ENCODE measurements around the gene WT1. TPM values are rescaled to one million over a fixed set of nuclear protein-coding genes. Genes with fewer than 3 reads are reported as not detected.

Gene WT1
- total RNA-seq, 6 experiments from 2014 or later, result not detected

- no peak for DNase-seq
- TF ChIP-seq CTCF (IDR thresholded peaks at IDR 0.05), result no peak
- H3K4me1 Mint-ChIP-seq (ENCODE audit: low read depth), result peaks cover 15% of the 10 kb centered on the region
- no peak overlapping the region for H3K27ac Mint-ChIP-seq
- H3K27me3 Mint-ChIP-seq (ENCODE audit: insufficient read depth), result peaks cover 16% of the 10 kb centered on the region
- H3K9me3 Mint-ChIP-seq, result no peaks in the 10 kb centered on the region
- no peaks in the 10 kb centered on the region for H3K36me3 Mint-ChIP-seq (ENCODE audit: low read depth)
- H3K4me3 Mint-ChIP-seq, result no peak overlapping the region
These were observed 43.9 kb downstream of the WT1 start for GRCh38 chr11:32391479-32391878.

DNA sequence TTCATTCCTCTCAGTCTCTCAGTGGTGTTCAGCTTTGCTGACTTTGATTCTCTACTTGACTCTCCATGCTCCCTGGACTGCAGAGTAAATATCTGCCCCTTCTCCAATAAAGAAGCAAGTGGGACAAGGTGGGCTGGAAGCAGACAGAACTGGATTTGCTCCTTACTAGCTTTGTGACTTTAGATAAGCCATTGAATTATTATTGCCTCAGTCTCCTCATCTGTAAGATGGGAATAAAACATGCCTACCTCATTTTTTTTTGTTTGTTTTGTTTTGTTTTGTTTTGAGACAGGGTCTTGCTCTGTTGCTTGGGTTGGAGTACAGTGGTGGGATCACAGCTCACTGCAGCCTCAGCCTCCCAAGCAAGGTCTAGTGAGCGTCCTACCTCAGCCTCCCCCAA, 44.6 kb downstream of the WT1 start:
- DNase-seq, result no peak
- peaks cover 20% of the 10 kb centered on the region for H3K4me1 Mint-ChIP-seq (ENCODE audit: low read depth)
- H3K9me3 Mint-ChIP-seq, result no peaks in the 10 kb centered on the region
- no peak overlapping the region for H3K27ac Mint-ChIP-seq
- TF ChIP-seq CTCF (IDR thresholded peaks at IDR 0.05), result no peak
- H3K27me3 Mint-ChIP-seq (ENCODE audit: insufficient read depth), result peaks cover 19% of the 10 kb centered on the region
- no peak overlapping the region for H3K4me3 Mint-ChIP-seq
- H3K36me3 Mint-ChIP-seq (ENCODE audit: low read depth), result no peaks in the 10 kb centered on the region

DNA sequence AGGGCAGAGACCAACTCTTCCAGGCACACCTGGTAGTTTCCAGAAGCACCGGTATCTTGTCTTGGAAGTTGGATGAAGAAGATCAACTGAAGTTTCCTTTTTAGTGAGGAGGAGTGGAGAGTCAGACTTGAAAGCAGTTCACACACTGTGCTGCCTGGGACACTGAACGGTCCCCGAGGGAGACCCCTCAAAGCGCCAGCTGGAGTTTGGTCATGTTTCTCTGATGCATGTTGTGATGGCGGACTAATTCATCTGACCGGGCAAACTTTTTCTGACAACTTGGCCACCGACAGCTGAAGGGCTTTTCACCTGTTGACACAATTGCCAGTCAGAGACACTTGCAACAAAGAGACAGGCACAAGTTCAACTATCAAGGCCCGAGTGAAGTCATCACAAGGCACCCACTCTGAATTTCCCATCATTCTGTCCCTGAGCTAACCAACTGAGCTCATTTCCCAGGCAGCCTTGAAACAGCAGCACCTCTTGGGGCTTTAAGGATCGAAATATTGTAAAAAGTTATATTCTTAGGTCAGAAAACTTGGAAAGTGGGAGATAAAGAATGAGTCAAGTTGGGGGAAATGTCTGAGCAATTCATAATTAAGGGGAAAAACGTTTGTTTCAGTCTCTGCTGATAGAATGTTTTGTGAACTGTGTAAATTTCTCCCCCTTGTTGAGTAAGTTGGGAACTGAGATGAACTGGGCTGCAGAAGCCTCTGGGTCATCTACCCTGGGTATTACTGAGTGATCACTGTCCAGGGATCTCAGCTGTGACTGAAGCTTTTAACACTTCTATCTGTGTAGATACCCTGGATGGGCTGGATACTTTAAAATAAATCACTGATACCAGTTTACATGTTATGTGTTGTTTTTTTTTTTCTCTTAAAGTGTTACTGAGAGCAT, 46.2 kb downstream of the WT1 start:
- no peak for TF ChIP-seq CTCF (IDR thresholded peaks at IDR 0.05)
- no peak for DNase-seq
- H3K9me3 Mint-ChIP-seq, result no peaks in the 10 kb centered on the region
- H3K4me1 Mint-ChIP-seq (ENCODE audit: low read depth), result peaks cover 20% of the 10 kb centered on the region
- no peak overlapping the region for H3K4me3 Mint-ChIP-seq
- H3K27me3 Mint-ChIP-seq (ENCODE audit: insufficient read depth), result peaks cover 21% of the 10 kb centered on the region
- H3K36me3 Mint-ChIP-seq (ENCODE audit: low read depth), result no peaks in the 10 kb centered on the region
- H3K27ac Mint-ChIP-seq, result no peak overlapping the region

DNA sequence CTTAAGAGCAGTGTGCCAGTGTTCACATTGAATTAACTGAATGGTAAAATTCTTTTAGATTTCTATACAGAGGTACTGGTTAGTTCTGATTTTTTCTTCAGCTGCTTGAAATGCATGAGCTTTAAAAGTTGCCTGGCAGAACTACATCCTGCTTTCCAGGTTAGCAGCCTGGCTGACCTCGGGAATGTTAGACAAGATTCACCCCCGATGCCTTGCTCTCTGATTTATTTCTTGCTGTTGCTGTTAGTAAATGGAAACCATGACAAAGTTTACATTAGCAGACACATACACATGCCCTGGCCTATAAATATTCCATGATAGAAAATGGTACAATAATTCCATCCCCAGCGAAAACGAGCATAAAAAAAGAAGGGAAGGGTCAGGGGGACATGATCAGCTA, 47.0 kb downstream of the WT1 start:
- DNase-seq, result no peak
- no peak overlapping the region for H3K4me3 Mint-ChIP-seq
- no peaks in the 10 kb centered on the region for H3K9me3 Mint-ChIP-seq
- no peaks in the 10 kb centered on the region for H3K36me3 Mint-ChIP-seq (ENCODE audit: low read depth)
- peaks cover 27% of the 10 kb centered on the region for H3K27me3 Mint-ChIP-seq (ENCODE audit: insufficient read depth)
- H3K4me1 Mint-ChIP-seq (ENCODE audit: low read depth), result peaks cover 20% of the 10 kb centered on the region
- H3K27ac Mint-ChIP-seq, result no peak overlapping the region
- TF ChIP-seq CTCF (IDR thresholded peaks at IDR 0.05), result no peak

DNA sequence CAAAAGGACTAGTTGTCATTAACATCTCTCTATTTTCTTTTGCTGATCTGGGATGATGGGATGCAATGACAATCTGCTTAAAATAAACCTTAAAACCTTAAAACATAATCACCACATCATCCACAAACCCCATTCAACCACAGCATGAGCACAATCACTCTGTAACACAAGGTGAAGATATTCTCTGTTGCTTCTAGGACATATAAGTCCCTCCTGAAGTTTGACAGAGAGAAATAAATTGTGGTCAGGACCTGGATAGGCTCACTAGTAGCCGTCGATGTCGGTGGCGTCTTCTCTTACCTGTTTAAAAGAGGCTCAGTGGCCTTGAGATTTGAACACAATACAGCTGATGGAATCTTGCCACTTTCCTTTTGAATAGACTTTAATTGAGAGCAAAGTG, 47.9 kb downstream of the WT1 start:
- H3K36me3 Mint-ChIP-seq (ENCODE audit: low read depth), result no peaks in the 10 kb centered on the region
- peaks cover 21% of the 10 kb centered on the region for H3K4me1 Mint-ChIP-seq (ENCODE audit: low read depth)
- H3K27me3 Mint-ChIP-seq (ENCODE audit: insufficient read depth), result peaks cover 27% of the 10 kb centered on the region
- no peak for TF ChIP-seq CTCF (IDR thresholded peaks at IDR 0.05)
- no peak overlapping the region for H3K4me3 Mint-ChIP-seq
- no peak overlapping the region for H3K27ac Mint-ChIP-seq
- no peaks in the 10 kb centered on the region for H3K9me3 Mint-ChIP-seq
- DNase-seq, result no peak
